HG03342 (cell line): ENCODE measurements around the gene SCNN1B.
"Not testable (repeated sequence)": the region's sequence is repeated elsewhere in the genome, so short reads cannot be mapped to it uniquely, and the experiment has no call there.

ENCODE experiments used
- ATAC-seq: cut with Tn5 transposase; IDR thresholded peaks from one replicate; pipeline ENCODE4 v1.9.1; 2021; ENCODE audit warnings: mild to moderate bottlenecking, moderate library complexity; ENCODE audit not compliant: unreplicated experiment

SCNN1B gene

GRCh38 chr16:23288726-23289512, 13.2 kb upstream of the SCNN1B start:
- no peak for ATAC-seq

GRCh38 chr16:23290189-23291062, 11.7 kb upstream of the SCNN1B start:
- no peak for ATAC-seq

- no peak for ATAC-seq
These were observed 9.1 kb upstream of the SCNN1B start for GRCh38 chr16:23293016-23293415.

- ATAC-seq, result no peak
These were observed 7.8 kb upstream of the SCNN1B start for GRCh38 chr16:23294260-23294659.

GRCh38 chr16:23296994-23297393, 5.1 kb upstream of the SCNN1B start:
- no peak for ATAC-seq

GRCh38 chr16:23298290-23298915, 3.7 kb upstream of the SCNN1B start:
- no peak for ATAC-seq

- not testable (repeated sequence) for ATAC-seq
These were observed 2.3 kb upstream of the SCNN1B start for GRCh38 chr16:23299815-23300214.

GRCh38 chr16:23301251-23302044, 654 bp upstream of the SCNN1B start:
- no peak for ATAC-seq

GRCh38 chr16:23303685-23304084, 1.6 kb downstream of the SCNN1B start:
- ATAC-seq, result no peak

- ATAC-seq, result no peak
These were observed 2.5 kb downstream of the SCNN1B start for GRCh38 chr16:23304620-23305019.

GRCh38 chr16:23306199-23307100, 4.3 kb downstream of the SCNN1B start:
- no peak for ATAC-seq

- no peak for ATAC-seq
These were observed 8.1 kb downstream of the SCNN1B start for GRCh38 chr16:23310217-23310616.

GRCh38 chr16:23310744-23311143, 8.6 kb downstream of the SCNN1B start:
- no peak for ATAC-seq

GRCh38 chr16:23316232-23316631, 14.1 kb downstream of the SCNN1B start:
- ATAC-seq, result no peak

GRCh38 chr16:23316634-23317265, 14.6 kb downstream of the SCNN1B start:
- ATAC-seq, result no peak

GRCh38 chr16:23317266-23317661, 15.2 kb downstream of the SCNN1B start:
- no peak for ATAC-seq

- no peak for ATAC-seq
These were observed 15.6 kb downstream of the SCNN1B start for GRCh38 chr16:23317751-23318150.

- ATAC-seq, result no peak
These were observed 16.5 kb downstream of the SCNN1B start for GRCh38 chr16:23318639-23319038.
